GM20431 (cell line): ENCODE data around the gene KRT35.

Experiments used
- in situ Hi-C: fragments of 300-500 bp; cut with MseI, MboI; formaldehyde crosslinking; loops from one replicate; pipeline ENCODE4 v1.15.0; 2020; ENCODE audit warnings: low sequenced_read_pairs; ENCODE audit not compliant: unreplicated experiment

The KRT35 gene

DNA sequence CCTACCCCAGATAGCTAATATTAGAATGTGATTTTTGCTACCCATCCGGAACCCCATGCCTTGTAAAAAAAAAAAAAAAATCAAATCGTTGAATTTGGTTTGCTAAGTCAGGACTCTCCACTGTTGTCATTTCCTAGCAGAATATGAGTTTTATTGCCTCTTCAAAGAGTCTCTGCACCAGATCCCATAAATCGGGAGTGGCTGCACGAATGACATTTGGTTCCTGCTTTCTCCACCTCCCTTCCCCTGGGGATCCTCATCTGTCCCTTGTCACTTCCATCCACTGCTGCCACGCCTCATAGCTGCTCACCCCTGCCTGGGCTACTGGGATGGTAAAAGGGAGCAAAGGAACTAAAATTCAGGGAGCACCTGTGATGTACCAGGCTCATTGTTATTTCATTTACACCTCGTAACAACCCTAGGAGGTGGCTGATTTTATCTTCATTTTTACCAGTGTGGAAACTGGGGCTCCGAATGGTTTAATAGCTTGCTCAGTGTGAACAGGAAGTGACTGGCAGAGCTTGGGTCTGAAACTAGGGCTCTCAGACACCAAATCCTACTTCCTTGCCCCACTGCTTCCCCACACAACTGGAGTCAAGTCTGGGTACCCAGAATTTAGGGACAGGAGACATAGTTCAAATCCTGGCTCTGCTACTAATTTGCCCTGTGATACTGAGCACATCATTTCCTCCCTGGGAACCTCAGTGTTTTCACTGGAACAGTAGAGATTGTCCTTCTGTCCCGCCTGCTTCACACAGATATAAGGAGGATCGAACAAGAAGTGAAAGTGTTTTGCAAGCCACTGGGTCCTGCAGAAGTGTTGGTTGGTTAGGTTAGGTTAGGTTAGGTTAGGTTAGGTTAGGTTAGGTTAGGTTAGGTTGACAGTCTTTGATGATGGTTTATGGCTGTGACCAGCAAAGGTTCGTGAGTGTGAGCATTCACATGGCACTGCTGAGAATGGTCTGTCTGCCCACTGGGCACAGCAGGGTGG is 9.3 kb upstream of the KRT35 start:
- in situ Hi-C loops, result no loop called here

- in situ Hi-C loops, result no loop called here
Observed at GRCh38 chr17:41489531-41489930, 8.6 kb upstream of the KRT35 start, which contains the start of gene KRT36. Gene KRT36, minus strand, starts transcription at chr17:41489910. Its CDS starts 46 bp downstream, at chr17:41489864.

DNA sequence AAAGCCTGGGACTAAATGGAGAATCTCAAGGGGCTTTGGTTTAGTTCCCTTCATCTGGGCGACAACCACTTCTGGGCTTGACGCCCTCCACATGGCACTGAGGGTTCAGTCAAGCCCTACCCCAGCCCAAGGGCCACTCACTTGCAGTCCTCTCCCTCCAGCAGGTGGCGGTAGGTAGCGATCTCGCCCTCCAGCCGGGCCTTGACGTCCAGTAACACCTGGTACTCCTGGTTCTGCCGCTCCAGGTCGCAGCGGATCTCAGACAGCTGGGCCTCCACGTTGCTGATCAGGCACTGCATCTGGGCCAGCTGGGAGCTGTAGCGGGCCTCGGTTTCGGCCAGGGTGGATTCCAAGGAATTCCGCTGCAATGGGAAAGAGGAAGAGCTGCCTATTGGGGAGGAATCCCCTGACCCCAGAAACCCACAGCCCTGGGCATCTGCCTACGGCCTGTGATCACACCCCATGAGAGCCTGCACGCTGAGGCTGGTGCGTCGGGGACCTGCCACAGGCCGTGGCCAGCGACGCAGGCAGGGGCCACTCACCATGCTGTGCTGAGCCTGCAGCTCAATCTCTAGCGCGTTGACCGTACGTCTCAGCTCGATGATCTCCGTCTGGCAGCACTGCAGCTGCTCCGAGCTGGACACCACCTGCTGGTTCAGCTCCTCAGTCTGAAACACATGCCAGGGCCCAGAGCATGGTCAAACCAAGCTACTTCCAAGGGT is 6.0 kb upstream of the KRT35 start:
- in situ Hi-C loops, result no loop called here

GRCh38 chr17:41486316-41486715 is 5.4 kb upstream of the KRT35 start:
- in situ Hi-C loops, result no loop called here

DNA sequence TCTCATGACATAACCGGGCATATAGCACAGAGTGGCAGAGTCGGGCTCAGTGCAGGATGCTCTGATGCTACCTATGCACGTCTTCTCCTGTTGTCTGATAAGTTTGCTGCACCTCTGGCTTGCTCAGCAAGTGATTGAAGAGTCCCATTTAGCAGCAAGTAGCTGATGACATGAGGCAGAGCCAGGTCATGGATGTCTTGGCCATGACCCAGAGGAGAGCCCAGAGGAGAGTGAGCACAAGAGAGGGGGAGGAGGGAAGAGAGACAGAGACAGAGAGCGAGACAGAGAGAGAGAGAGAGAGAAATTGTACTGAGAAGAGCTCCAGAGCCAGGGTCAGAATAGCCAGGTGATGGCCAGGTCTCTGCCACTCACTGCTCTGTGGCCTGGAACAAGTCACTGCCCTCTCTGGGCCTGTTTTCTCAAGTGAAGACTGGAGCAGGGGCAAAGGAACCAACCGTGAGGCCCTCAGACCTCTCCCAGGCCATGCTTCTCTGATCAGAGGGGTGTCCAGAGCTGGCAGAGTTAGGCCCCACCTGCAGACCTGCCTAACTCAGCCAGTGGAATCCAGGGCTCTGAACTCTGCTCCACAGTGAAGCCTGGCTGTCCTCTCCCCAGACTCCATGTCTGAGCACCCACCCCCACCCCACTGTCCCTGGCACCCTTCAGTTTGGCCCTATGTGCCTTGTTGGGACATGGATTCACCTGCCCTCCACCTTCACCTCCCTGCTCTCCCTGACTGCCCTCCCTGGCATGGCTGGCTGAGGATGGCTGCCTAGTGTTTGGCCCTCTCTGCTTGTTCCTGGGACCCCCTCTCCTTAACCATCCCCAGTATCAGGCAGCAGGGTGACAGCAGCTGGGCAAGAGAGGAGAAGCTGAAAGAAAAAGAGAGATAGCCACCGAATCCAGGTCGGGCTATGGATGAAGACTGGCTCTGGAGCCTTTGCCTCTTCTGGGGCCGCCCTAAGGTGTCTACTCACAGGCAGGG is 4.3 kb upstream of the KRT35 start:
- in situ Hi-C loops, result no loop called here

- in situ Hi-C loops, result no loop called here
Observed at GRCh38 chr17:41483991-41484826, 3.3 kb upstream of the KRT35 start.

DNA sequence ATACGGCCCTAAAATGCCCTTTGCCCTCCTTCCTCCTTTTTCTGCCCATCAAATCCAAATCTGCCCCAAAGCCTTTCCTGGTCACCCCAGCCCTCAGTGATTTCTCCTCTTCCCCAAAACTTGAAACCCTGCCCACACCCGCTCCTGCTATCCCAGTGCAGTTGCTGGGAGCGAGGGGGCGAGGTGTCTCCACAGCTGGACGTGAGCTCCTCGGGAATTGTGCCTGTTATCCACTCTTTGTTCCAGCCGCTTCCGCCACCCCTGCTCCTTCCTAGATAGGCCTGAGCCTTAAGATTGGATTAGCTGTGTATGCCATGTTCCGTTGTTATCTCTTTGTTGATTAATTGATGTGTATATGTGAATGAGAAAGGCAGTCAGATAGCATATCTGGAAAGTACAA is 2.6 kb upstream of the KRT35 start:
- in situ Hi-C loops, result no loop called here

DNA sequence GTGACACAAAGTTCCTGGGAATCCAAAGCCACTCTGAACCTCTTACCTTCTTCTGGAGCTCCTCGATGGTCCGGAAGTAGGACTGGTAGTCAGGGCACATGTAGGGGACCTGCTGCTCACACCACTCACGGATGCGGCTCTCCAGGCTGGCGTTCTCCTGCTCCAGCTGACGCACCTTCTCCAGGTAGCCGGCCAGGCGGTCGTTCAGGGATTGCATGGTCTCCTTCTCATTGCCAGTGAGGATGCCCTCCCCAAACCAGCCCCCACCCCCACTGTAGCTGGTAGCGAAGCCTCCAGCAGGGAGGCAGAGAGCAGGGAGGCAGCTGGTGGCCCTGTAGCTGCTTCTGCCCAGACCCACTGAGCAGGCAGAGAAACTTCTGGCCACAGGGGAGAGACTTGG is 370 bp downstream of the KRT35 start:
- in situ Hi-C loops, result no loop called here

DNA sequence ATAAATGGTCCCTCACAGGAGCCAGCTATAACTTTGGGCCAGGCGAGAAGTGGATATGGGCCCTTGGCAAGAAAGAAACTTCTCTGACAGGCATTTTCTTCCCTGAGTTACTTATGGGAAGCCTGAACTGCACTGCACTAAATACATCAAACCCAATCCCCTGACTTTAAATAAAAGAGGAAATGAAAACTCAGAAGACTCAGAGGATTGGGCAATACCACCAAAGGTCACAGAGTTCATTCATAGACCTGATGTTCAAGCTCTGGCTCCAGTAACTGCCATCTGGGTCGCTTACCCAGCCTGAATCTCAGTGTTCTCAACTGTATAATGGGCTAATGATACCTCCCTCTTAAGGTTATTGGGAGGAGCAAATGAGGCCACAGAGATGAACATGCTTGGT is 815 bp downstream of the KRT35 start:
- in situ Hi-C loops, result no loop called here

GRCh38 chr17:41478237-41478636 is 2.7 kb downstream of the KRT35 start:
- in situ Hi-C loops, result no loop called here

DNA sequence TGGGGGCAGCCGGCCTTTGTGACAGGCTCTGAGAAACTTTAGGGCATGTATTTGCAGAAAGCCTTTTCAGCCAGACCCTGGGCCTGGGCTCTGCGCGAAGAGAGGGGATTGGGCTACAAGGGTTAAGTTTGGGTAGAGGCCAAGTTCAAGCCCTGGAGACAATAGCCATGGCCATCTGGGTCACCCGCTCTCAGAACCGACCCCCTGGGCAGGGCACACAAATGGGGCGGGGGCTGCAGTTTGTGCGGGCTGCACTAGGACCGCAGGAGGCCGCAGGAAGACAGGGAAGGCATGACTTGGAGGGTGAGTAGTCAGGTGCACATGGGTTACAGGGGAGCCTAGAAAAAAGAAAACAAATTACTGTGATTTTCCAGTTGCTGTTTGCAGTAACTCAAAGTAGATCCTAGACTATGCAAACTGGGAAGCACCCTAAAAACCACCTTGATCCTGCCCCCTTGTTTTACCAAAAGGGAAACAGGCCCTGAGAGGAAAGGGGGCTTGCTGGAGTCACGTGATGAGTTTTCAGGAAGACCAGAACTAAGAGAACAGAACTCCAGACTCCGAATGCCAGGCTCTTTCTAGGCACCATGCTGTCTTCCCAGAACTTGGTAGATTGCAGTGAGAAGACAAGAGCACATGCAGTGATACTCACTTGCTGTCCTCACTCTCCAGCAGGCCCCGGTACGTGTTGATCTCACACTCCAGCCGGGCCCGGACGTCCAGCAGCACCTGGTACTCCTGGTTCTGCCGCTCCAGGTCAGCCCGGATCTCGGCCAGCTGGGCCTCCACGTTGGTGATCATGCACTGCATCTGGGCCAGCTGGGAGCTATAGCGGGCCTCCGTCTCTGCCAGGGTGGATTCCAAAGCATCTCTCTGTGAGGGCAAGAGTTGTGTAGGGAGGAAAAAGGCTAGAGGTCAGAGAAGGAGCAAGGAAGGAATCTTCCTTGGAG is 3.8 kb downstream of the KRT35 start:
- in situ Hi-C loops, result no loop called here

- in situ Hi-C loops, result no loop called here
Observed at GRCh38 chr17:41475421-41475820, 5.5 kb downstream of the KRT35 start.

- in situ Hi-C loops, result no loop called here
Observed at GRCh38 chr17:41474863-41475262, 6.1 kb downstream of the KRT35 start.

GRCh38 chr17:41468346-41468745 is 12.6 kb downstream of the KRT35 start:
- in situ Hi-C loops, result no loop called here

- in situ Hi-C loops, result no loop called here
Observed at GRCh38 chr17:41467561-41467960, 13.4 kb downstream of the KRT35 start.

DNA sequence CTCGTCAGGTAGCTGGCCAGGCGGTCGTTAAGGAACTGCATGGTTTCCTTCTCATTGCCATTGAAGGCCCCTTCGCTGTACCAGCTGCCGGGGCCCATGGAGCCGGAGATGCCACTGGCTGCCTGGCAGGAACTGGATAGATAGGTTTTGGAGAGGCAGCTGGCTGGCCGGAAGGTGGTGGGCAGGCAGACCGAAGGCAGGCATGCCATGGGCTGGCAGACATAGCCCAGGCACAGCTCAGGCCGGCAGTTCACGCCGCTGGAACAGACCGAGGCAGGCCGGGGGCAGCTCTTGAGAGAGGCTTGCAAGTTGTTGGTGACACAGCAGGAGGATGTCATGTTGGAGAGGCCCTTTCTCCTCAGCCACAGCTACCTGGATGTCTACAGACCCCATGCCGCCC is 14.0 kb downstream of the KRT35 start, which contains the start of gene KRT32:
Gene KRT32, minus strand, starts transcription at position 399 of the 400 bp plus-strand sequence. Its CDS starts 61 bp downstream, at position 338.
- in situ Hi-C loops, result no loop called here

GRCh38 chr17:41464682-41465081 is 16.3 kb downstream of the KRT35 start:
- in situ Hi-C loops, result no loop called here

GRCh38 chr17:41464173-41464572 is 16.8 kb downstream of the KRT35 start:
- in situ Hi-C loops, result no loop called here
